Natural killer cell treated with Interleukin-12 subunit alpha and Interleukin-12 subunit beta and Interleukin-15 and Interleukin-18, amount 100 ng/mL, for 72 hours (primary cell): ENCODE results near the gene SP5. TPM values are rescaled to one million over a fixed set of nuclear protein-coding genes. Genes with fewer than 3 reads are reported as not detected.
A peak's percentile ranks its signal among the peaks of the same experiment; 100 is the strongest.

Experiments used
- ATAC-seq, 2 donors: fragments of 150-1000 bp; cut with Tn5 transposase in 1 of 2; sonication (Bioruptor Pico), chemical (Tn5 transposase) in 1 of 2; 2 replicates each; pipeline ENCODE4 v1.10.0; 2021
- DNase-seq: peaks from one replicate; pipeline ENCODE4 v3.0.0; 2022; ENCODE audit warnings: low spot score
- H3K27ac Mint-ChIP-seq, 2 donors: 1 replicate in 1 of 2; 2 replicates in 1 of 2; pipeline ENCODE4 v1.8.0; 2022; ENCODE audit warnings: mixed read lengths in 2 of 2, mild to moderate bottlenecking in 1 of 2, moderate library complexity in 1 of 2
- H3K27me3 Mint-ChIP-seq, 2 donors: 1 replicate in 1 of 2; 2 replicates in 1 of 2; pipeline ENCODE4 v1.8.0; 2022; ENCODE audit warnings: mixed read lengths in 2 of 2
- H3K36me3 Mint-ChIP-seq: one replicate; pipeline ENCODE4 v1.8.0; 2022; ENCODE audit warnings: mixed read lengths
- H3K4me1 Mint-ChIP-seq, 2 donors: 1 replicate in 1 of 2; 2 replicates in 1 of 2; pipeline ENCODE4 v1.8.0; 2022; ENCODE audit warnings: low read depth in 2 of 2, mixed read lengths in 2 of 2, mild to moderate bottlenecking in 1 of 2
- H3K4me3 Mint-ChIP-seq: one replicate; pipeline ENCODE4 v1.8.0; 2022; ENCODE audit warnings: mixed read lengths
- H3K9me3 Mint-ChIP-seq: 2 replicates; pipeline ENCODE4 v1.8.0; 2022; ENCODE audit warnings: mixed read lengths
- total RNA-seq, 2 donors: library from RNA; stranded (reverse); gene quantifications; one replicate each; pipeline ENCODE4 v1.2.3, GENCODE V29; 2022

Gene SP5
- total RNA-seq, 2 donors from 2014 or later, result not detected

GRCh38 chr2:170695521-170696410, 19.4 kb upstream of the SP5 start:
- ATAC-seq (no peak), DNase-seq (no peak)
- H3K36me3 Mint-ChIP-seq, result no peaks in the 10 kb centered on the region
- no peaks in the 10 kb centered on the region for H3K9me3 Mint-ChIP-seq
- no peaks in the 10 kb centered on the region for H3K4me1 Mint-ChIP-seq
- H3K4me3 Mint-ChIP-seq, result no peak overlapping the region
- peaks cover 16 to 41% of the 10 kb centered on the region in 2 donors for H3K27me3 Mint-ChIP-seq
- no peak overlapping the region for H3K27ac Mint-ChIP-seq

DNA sequence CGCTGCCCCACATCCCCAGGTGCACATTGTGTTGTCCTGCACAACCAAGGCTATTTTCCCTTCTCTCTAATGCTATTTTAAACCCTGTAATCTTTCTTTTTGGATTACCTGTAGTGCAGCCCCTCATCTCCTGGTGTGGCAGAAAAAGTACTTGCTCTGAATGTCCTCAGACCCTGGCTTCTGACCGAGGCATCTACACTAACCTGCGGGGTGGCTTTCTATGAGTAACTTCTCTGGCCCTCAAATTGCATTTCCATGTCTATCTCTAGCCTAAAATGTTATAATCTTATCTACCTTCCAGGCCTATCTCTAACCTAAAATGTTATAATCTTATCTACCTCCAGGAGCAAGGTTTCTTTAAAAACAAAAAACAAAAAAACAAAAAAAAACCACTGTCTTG, 18.2 kb upstream of the SP5 start:
- Mint-ChIP-seq H3K36me3 (no peaks in the 10 kb centered on the region), H3K4me1 (no peaks in the 10 kb centered on the region), H3K9me3 (no peaks in the 10 kb centered on the region), H3K27me3 (peaks cover 20 to 53% of the 10 kb centered on the region in 2 donors), H3K4me3 (no peak overlapping the region), H3K27ac (no peak overlapping the region)
- ATAC-seq (no peak), DNase-seq (no peak)

- DNase-seq, result no peak
- no peak for ATAC-seq
- no peak overlapping the region for H3K4me3 Mint-ChIP-seq
- no peaks in the 10 kb centered on the region for H3K9me3 Mint-ChIP-seq
- H3K4me1 Mint-ChIP-seq, result no peaks in the 10 kb centered on the region
- peaks cover 21 to 53% of the 10 kb centered on the region in 2 donors for H3K27me3 Mint-ChIP-seq
- H3K27ac Mint-ChIP-seq, result no peak overlapping the region
- no peaks in the 10 kb centered on the region for H3K36me3 Mint-ChIP-seq
These were observed 14.1 kb upstream of the SP5 start for GRCh38 chr2:170701011-170701410.

GRCh38 chr2:170703776-170704476, 11.2 kb upstream of the SP5 start:
- Mint-ChIP-seq H3K36me3 (no peaks in the 10 kb centered on the region), H3K27me3 (peaks cover 26 to 48% of the 10 kb centered on the region in 2 donors), H3K9me3 (no peaks in the 10 kb centered on the region), H3K4me3 (no peak overlapping the region), H3K4me1 (no peaks in the 10 kb centered on the region), H3K27ac (no peak overlapping the region)
- no peak for ATAC-seq
- DNase-seq, result no peak

- Mint-ChIP-seq H3K27me3 (peaks cover 29 to 61% of the 10 kb centered on the region in 2 donors), H3K4me1 (peaks cover 0 to 4% of the 10 kb centered on the region in 2 donors), H3K9me3 (no peaks in the 10 kb centered on the region), H3K27ac (no peak overlapping the region), H3K4me3 (no peak overlapping the region), H3K36me3 (peaks cover 8% of the 10 kb centered on the region)
- no peak for DNase-seq
- no peak for ATAC-seq
These were observed 7.0 kb upstream of the SP5 start for GRCh38 chr2:170707821-170708795.

GRCh38 chr2:170710609-170710979, 4.5 kb upstream of the SP5 start:
- Mint-ChIP-seq H3K27me3 (peaks cover 36 to 59% of the 10 kb centered on the region in 2 donors), H3K4me1 (peaks cover 6 to 11% of the 10 kb centered on the region in 2 donors), H3K9me3 (no peaks in the 10 kb centered on the region), H3K27ac (no peak overlapping the region), H3K4me3 (no peak overlapping the region), H3K36me3 (peaks cover 8% of the 10 kb centered on the region)
- DNase-seq, result no peak
- ATAC-seq, result no peak

DNA sequence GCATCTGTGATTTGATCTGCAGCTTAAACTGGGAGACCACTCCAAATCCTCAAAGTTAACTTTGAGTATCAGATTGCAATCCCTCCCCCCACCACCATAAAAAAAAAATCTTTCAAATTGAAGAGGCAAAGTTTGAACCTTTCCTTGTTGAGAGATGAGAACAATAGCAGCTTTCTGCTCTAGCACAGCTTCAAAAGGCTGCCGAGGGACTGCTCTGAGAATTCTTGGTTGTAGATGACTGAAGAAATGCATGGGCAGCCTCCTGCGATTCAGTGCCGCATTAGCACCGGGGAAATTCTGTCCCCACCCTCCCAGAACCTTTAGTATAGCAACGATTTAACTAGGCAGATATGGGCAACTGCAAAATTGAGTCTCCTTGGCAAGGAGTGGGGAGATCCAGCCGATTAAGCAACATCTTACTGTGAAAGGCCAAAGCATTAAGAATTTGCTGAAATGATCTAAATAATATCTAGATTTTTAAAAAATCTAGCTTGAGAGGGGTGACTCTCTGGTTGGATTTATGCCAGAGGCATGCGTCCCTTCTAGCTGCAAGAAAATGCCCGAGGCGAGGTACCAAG, 3.9 kb upstream of the SP5 start:
- Mint-ChIP-seq H3K27me3 (peaks cover 37 to 60% of the 10 kb centered on the region in 2 donors), H3K4me1 (peaks cover 6 to 12% of the 10 kb centered on the region in 2 donors), H3K36me3 (peaks cover 8% of the 10 kb centered on the region), H3K9me3 (no peaks in the 10 kb centered on the region), H3K4me3 (no peak overlapping the region), H3K27ac (no peak overlapping the region)
- no peak for DNase-seq
- no peak for ATAC-seq

DNA sequence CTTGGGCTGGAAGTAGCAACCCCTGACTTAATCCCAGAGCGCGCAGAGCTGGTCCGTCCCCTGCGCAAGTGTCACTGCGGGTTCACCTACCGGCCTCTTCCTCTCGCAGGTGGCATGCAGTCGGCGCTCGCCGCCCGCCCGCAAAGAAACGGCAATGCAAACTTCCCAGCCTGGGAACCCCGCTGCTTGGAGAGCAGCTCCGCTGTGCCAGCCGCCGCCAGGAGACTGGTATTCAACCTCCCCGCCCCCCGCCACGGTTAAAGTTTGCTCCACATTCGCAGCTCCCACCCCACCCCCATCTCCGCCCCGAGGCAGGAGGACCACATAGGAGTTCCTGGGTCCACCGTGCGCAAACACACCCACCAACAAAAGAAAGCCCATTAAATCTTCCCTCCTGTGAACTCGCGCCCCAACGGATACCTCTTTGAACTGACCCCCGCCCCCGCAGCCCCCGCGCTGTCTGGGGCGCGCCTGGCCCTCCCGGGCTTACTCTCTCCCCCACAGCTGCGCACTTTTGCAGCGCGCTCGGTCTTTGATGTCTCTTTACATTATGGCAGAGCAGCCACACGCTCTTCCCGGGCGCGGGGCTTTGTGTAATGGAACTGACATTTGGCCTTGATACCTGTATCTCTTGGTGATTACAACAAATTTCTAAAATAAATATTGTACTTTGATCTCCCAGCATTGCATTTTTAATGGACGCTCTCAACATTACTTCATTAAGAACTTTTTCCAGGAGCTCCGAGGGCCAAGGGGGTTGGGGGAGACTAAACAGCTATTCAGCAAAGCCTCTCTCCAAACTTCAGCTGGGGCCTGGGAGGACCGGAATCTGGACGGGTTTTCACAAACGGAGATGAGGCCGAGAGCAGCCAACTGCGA, 3.1 kb upstream of the SP5 start:
- H3K27ac Mint-ChIP-seq, result no peak overlapping the region
- H3K27me3 Mint-ChIP-seq, result peaks cover 38 to 60% of the 10 kb centered on the region in 2 donors
- peaks cover 8% of the 10 kb centered on the region for H3K36me3 Mint-ChIP-seq
- DNase-seq (no peak), ATAC-seq (no peak)
- H3K9me3 Mint-ChIP-seq, result no peaks in the 10 kb centered on the region
- no peak overlapping the region for H3K4me3 Mint-ChIP-seq
- H3K4me1 Mint-ChIP-seq, result peaks cover 6 to 12% of the 10 kb centered on the region in 2 donors

DNA sequence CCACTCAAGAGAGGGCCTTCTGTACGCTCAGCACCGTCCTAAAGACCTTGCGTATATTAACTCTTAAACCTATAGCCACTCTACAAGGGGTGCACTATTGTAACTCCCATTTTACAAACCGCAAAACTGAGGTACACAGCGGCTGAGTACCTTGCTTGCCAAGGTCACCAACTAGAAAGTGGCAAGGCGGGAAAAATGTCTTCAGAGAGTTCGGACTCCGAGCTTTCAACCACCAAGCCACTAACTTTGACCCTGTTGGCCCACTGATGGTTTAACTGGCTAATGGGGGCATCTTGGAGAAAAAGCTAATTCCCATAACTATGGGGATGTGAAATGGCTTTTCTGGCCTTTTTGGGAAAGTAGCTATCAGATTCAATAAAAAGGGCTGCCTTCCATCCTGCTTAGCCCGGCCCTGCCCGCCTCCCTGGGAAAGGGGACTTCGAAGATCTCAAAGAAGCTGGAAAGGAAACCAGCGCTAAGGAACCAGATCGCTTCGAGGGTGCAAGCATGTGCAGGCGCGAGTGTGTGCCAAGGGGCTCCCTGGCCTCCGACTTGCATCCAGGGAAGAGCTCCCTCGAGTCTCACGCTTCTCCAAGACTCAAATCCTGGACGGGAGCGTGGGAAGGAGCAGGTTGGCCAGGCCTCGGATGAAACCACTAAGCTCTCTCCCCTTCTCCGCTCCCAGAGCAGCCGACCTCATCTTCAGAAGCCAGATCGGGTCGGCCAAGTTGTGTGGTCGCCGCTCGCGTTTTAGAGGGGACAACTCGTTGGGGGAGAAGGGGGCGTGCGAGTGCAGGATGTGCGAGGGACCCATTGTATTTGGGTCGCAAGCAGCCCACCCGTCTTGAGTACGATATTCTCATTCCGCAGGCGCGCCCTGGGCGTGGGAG, 2.2 kb upstream of the SP5 start:
- Mint-ChIP-seq H3K27ac (no peak overlapping the region), H3K36me3 (peaks cover 8% of the 10 kb centered on the region), H3K27me3 (peaks cover 44 to 67% of the 10 kb centered on the region in 2 donors), H3K4me3 (peak overlapping the region; percentile 7), H3K9me3 (no peaks in the 10 kb centered on the region), H3K4me1 (peaks cover 6 to 13% of the 10 kb centered on the region in 2 donors)
- ATAC-seq (no peak), DNase-seq (no peak)

DNA sequence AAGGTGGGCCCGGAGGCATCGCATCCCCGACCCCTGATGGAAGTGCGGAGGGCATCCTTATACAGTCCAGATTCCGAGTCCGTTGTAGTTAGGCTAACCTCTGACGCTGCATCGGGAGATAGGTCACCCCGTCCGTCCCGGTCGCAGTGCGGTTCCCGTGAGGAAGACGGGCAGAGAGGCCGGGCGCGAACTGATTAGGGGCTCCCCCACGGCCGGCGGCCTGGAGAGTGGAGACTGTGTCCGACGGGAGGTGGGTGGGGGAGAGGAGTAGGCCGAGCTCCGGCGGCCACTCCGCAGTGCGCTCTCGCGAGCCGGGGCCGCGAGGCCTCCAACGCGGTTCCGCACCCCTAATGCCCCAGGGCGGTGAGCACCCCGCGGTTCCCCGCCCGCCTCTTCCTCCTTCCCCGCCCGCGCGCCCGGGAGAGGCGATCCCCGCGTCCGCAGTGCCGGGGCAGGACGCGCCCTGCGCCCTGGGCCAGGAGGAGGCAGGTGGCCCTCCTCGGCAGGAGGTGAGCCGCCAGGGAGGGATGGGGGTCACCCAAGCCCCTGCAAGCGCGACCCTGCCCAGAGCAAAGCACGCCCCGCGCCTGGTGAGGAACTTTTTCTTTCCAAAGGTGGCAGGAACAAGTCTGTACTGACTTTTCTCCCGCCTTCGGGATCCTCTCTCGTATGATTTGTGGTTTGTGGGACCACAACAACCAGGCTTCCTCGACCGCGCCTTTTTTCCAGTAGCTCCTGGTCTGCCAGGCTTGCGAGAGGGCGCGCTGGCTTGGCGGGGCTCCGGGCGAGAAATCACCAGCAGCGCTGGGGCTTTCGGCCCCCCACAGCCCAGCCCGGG, 1.4 kb upstream of the SP5 start:
- peaks cover 44 to 67% of the 10 kb centered on the region in 2 donors for H3K27me3 Mint-ChIP-seq
- DNase-seq, result no peak
- no peaks in the 10 kb centered on the region for H3K9me3 Mint-ChIP-seq
- no peak overlapping the region for H3K27ac Mint-ChIP-seq
- peaks cover 8% of the 10 kb centered on the region for H3K36me3 Mint-ChIP-seq
- peak overlapping the region; percentile 44 for H3K4me3 Mint-ChIP-seq
- peaks cover 6 to 15% of the 10 kb centered on the region in 2 donors for H3K4me1 Mint-ChIP-seq
- peak in 1 of 2 donors; percentile 25 for ATAC-seq

- H3K36me3 Mint-ChIP-seq, result peaks cover 8% of the 10 kb centered on the region
- no peaks in the 10 kb centered on the region for H3K9me3 Mint-ChIP-seq
- ATAC-seq, result peak; percentile 57 to 65
- peak overlapping the region; percentile 87 for H3K4me3 Mint-ChIP-seq
- H3K27me3 Mint-ChIP-seq, result peaks cover 42 to 67% of the 10 kb centered on the region in 2 donors
- H3K27ac Mint-ChIP-seq, result no peak overlapping the region
- H3K4me1 Mint-ChIP-seq, result peaks cover 6 to 15% of the 10 kb centered on the region in 2 donors
- DNase-seq, result no peak
These were observed 616 bp upstream of the SP5 start for GRCh38 chr2:170714381-170715061.
